ENCODE data around the gene GFAP. TPM values are rescaled to one million over a fixed set of nuclear protein-coding genes. Genes with fewer than 3 reads are reported as not detected.
A peak's percentile ranks its signal among the peaks of the same experiment; 100 is the strongest.

GFAP gene
- total and polyA plus RNA-seq, 3 donors from 2014 or later, result 0.55 to 0.91 (median 0.62) TPM

DNA sequence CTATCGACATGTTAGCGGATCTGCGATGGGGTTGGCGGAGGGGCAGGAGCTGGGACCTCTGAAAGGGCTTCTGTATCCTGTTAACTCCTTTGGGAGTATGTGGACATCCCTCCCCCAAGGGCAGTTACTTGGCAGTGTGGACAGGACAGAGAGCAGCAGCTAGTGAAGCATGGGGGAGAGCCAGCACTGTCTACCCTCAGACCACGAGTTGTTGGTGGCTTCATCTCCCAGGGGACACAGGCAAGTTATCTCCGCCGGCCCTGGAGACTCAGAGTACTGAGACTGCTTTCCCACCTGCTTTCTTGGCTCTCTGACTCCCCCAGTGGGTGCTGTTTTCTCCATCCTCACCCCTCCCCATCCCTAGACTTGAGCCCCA is 5.3 kb upstream of the GFAP start:
- Histone ChIP-seq H3K4me3 (no peak overlapping the region), H3K4me1 (peaks cover 12% of the 10 kb centered on the region), H3K27ac (no peak overlapping the region), H3K27me3 (no peaks in the 10 kb centered on the region), H3K9me3 (no peaks in the 10 kb centered on the region), H3K36me3 (ENCODE audit: low read depth, missing control alignments) (no peaks in the 10 kb centered on the region)
- intact Hi-C loops (cut with DNase I; ENCODE audit: low total_unique reads), result loop anchor here (5.0 kb wide), 1 partner anchor 102 kb away; no protein-coding TSS in a partner anchor
- TF ChIP-seq POLR2A (IDR thresholded peaks at IDR 0.05), result no peak
- TF ChIP-seq CTCF (IDR thresholded peaks at IDR 0.05), result no peak
- 74 to 75% methylated on average over 4 to 7 of the region's 7 CpGs for WGBS, 2 donors
- no peak for DNase-seq

GRCh38 chr17:44919885-44920564 is 4.7 kb upstream of the GFAP start:
- no peaks in the 10 kb centered on the region for H3K27me3 ChIP-seq
- WGBS, 2 donors, result 28 to 34% methylated on average over 8 to 9 of the region's 9 CpGs
- peaks cover 12% of the 10 kb centered on the region for H3K4me1 ChIP-seq
- H3K9me3 ChIP-seq, result no peaks in the 10 kb centered on the region
- no peak for TF ChIP-seq POLR2A (IDR thresholded peaks at IDR 0.05)
- TF ChIP-seq CTCF (IDR thresholded peaks at IDR 0.05), result peak; percentile 74 to 84 (median 78)
- H3K36me3 ChIP-seq (ENCODE audit: low read depth, missing control alignments), result no peaks in the 10 kb centered on the region
- intact Hi-C loops (cut with DNase I; ENCODE audit: low total_unique reads), result loop anchor here (5.0 kb wide), 1 partner anchor 102 kb away; no protein-coding TSS in a partner anchor
- no peak overlapping the region for H3K27ac ChIP-seq
- peak; percentile 87 for DNase-seq
- H3K4me3 ChIP-seq, result no peak overlapping the region

DNA sequence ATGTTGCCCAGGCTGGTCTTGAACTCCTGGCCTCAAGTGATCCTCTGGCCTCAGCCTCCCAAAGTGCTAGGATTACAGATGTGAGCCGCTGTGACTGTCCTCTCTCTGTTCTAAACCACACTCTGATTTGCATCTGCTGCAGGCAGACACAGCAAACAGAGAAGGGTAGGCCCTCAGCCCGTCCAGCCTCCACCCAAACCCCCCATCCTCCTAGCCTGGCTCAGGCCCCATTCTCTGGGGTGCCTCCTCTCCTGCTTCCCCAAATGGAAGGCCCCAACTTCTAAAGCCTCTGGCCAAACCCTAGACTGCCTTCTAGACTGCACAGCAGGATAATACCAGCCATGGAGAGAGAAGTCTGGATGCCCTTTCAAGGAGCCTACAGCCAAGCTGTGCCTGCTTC is 4.1 kb upstream of the GFAP start:
- 76 to 90% methylated on average over 2 of the region's 2 CpGs for WGBS, 2 donors
- Histone ChIP-seq H3K4me3 (no peak overlapping the region), H3K36me3 (ENCODE audit: low read depth, missing control alignments) (no peaks in the 10 kb centered on the region), H3K27ac (no peak overlapping the region), H3K27me3 (no peaks in the 10 kb centered on the region), H3K9me3 (no peaks in the 10 kb centered on the region), H3K4me1 (peaks cover 12% of the 10 kb centered on the region)
- intact Hi-C loops (cut with DNase I; ENCODE audit: low total_unique reads), result no loop called here
- no peak for TF ChIP-seq POLR2A (IDR thresholded peaks at IDR 0.05)
- TF ChIP-seq CTCF (IDR thresholded peaks at IDR 0.05), result no peak
- DNase-seq, result no peak

DNA sequence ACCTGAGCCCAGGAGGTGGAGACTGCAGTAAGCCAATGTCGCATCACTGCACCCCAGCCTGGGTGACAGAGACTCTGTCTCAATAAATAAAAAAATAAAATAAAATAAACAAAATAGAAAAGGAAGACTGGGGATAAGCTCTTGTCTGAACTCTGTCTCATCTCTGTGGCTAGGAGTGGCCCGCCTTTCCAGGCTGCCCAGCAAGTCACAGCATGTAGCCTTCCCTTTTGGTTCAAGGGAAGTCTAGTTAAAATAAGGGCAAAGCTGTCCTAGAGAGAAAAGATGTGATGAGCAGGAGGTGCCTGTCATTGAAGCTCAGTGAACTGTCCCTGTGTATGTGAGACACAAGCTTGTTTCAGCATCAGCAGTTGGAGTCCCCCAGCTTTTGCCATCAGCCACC is 2.7 kb upstream of the GFAP start:
- no peak overlapping the region for H3K4me3 ChIP-seq
- TF ChIP-seq POLR2A (IDR thresholded peaks at IDR 0.05) (no peak), CTCF (IDR thresholded peaks at IDR 0.05) (no peak)
- no peaks in the 10 kb centered on the region for H3K27me3 ChIP-seq
- intact Hi-C loops (cut with DNase I; ENCODE audit: low total_unique reads), result no loop called here
- no peaks in the 10 kb centered on the region for H3K9me3 ChIP-seq
- H3K36me3 ChIP-seq (ENCODE audit: low read depth, missing control alignments), result no peaks in the 10 kb centered on the region
- H3K27ac ChIP-seq, result no peak overlapping the region
- peaks cover 12% of the 10 kb centered on the region for H3K4me1 ChIP-seq
- no peak for DNase-seq
- 91 to 93% methylated on average over 2 of the region's 2 CpGs for WGBS, 2 donors

GRCh38 chr17:44917456-44917855 is 2.2 kb upstream of the GFAP start:
- H3K4me3 ChIP-seq, result no peak overlapping the region

More at GRCh38 chr17:44917456-44917855, 2.2 kb upstream of the GFAP start:
- peaks cover 12% of the 10 kb centered on the region for H3K4me1 ChIP-seq
- no peaks in the 10 kb centered on the region for H3K36me3 ChIP-seq (ENCODE audit: low read depth, missing control alignments)
- no peak for TF ChIP-seq POLR2A (IDR thresholded peaks at IDR 0.05)
- TF ChIP-seq CTCF (IDR thresholded peaks at IDR 0.05), result no peak
- 88 to 93% methylated on average over 6 of the region's 6 CpGs for WGBS, 2 donors
- intact Hi-C loops (cut with DNase I; ENCODE audit: low total_unique reads), result no loop called here
- H3K9me3 ChIP-seq, result no peaks in the 10 kb centered on the region
- H3K27ac ChIP-seq, result no peak overlapping the region
- H3K27me3 ChIP-seq, result no peaks in the 10 kb centered on the region
- no peak for DNase-seq

All from testis (tissue), 3 donors.